GM10847 (cell line): ENCODE results near the gene ZDHHC7.

Experiments used
- POLR2A ChIP-seq: IDR thresholded peaks from 2 replicates; pipeline ENCODE4 v1.6.1; 2011; ENCODE audit not compliant: insufficient read length; ENCODE audit errors: extremely low read depth

Gene ZDHHC7

GRCh38 chr16:84929421-84930297 is 81.7 kb downstream of the ZDHHC7 start:
- no peak for TF ChIP-seq POLR2A

GRCh38 chr16:84928679-84929420 is 82.5 kb downstream of the ZDHHC7 start:
- no peak for TF ChIP-seq POLR2A

GRCh38 chr16:84927621-84928591 is 83.4 kb downstream of the ZDHHC7 start:
- no peak for TF ChIP-seq POLR2A

- TF ChIP-seq POLR2A: no peak
These were observed 84.9 kb downstream of the ZDHHC7 start for GRCh38 chr16:84926462-84926861.

- no peak for TF ChIP-seq POLR2A
These were observed 85.5 kb downstream of the ZDHHC7 start for GRCh38 chr16:84925773-84926372.

GRCh38 chr16:84925092-84925772 is 86.1 kb downstream of the ZDHHC7 start:
- no peak for TF ChIP-seq POLR2A

- TF ChIP-seq POLR2A: no peak
These were observed 86.8 kb downstream of the ZDHHC7 start for GRCh38 chr16:84924331-84925091.
